HUES6 (cell line): ENCODE measurements around the gene SAMHD1.
"Not testable (repeated sequence)": the region's sequence is repeated elsewhere in the genome, so short reads cannot be mapped to it uniquely, and the experiment has no call there.

Source experiments
- H3K27ac ChIP-seq: 2 replicates; pipeline ENCODE4 v1.7.0; 2013; ENCODE audit warnings: low read depth, mild to moderate bottlenecking, low read length, inconsistent platforms
- H3K27me3 ChIP-seq: 2 replicates; pipeline ENCODE4 v1.6.1; 2013; ENCODE audit warnings: low read length; ENCODE audit not compliant: control insufficient read depth, insufficient read depth
- H3K36me3 ChIP-seq: 2 replicates; pipeline ENCODE4 v1.6.1; 2013; ENCODE audit warnings: low read length; ENCODE audit not compliant: control insufficient read depth, insufficient read depth
- H3K4me1 ChIP-seq: 2 replicates; pipeline ENCODE4 v1.6.1; 2013; ENCODE audit warnings: low read length; ENCODE audit not compliant: control insufficient read depth, insufficient read depth
- H3K4me3 ChIP-seq: 2 replicates; pipeline ENCODE4 v1.5.1; 2013; ENCODE audit warnings: low read depth, low read length
- H3K9ac ChIP-seq: one replicate; pipeline ENCODE4 v1.6.1; 2013; ENCODE audit warnings: mild to moderate bottlenecking, low read length
- H3K9me3 ChIP-seq: 2 replicates; pipeline ENCODE4 v1.6.1; 2013; ENCODE audit warnings: low read depth, low read length; ENCODE audit not compliant: control insufficient read depth, insufficient read depth

Gene SAMHD1

DNA sequence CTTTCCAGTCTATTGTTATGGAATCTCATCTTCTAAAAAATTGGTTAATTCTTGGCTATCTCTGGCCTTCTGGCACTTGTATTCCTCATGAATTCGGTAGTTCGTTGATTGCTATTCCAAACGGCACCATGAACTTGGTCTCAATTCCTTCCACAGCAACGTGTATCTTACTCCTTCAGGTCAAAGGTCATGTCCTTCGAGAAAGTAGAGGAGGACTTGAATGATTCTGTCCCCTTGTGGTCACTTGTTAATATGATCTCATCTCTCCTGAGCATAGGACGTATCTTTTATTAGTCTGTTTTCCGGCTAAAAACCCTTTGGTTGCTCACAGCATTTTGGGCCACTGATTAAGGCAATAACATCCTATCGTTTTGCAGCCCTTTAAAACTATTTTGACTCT is 66.2 kb downstream of the SAMHD1 start:
- H3K4me1 ChIP-seq, result peaks cover 15% of the 10 kb centered on the region
- no peak overlapping the region for H3K4me3 ChIP-seq

DNA sequence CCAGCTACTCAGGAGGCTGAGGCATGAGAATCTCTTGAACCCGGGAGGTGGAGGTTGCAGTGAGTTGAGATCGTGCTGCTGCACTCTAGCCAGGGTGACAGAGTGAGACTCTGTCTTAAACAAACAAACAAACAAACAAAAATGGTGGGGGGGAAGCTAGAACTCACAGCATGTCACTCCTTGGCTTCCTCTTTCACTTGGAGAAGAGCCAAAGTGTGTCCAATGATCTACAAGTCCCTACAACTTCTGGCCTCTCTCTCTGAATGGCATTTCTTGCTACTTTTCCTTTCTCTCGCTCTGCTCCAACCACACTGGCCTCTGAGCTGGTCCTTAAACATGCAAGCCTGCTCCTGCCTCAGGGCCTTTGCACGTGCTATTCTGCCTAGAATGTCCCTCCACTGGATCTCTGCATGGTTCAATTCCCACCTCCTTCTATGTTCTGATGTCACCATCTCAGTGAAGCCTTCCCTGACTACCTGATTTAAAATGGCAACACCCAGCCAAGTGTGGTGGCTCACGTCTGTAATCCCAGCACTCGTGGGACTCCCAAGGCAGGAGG is 67.5 kb downstream of the SAMHD1 start:
- Histone ChIP-seq H3K9ac (no peak overlapping the region), H3K4me1 (peaks cover 15% of the 10 kb centered on the region), H3K9me3 (no peaks in the 10 kb centered on the region), H3K27ac (no peak overlapping the region), H3K4me3 (no peak overlapping the region), H3K36me3 (no peaks in the 10 kb centered on the region; the same call in 1 of the 2 replicates), H3K27me3 (no peaks in the 10 kb centered on the region)

More for the DNA sequence above, 66.2 kb downstream of the SAMHD1 start:
- Histone ChIP-seq H3K9me3 (no peaks in the 10 kb centered on the region), H3K9ac (no peak overlapping the region), H3K27ac (no peak overlapping the region), H3K36me3 (peaks cover 4% of the 10 kb centered on the region; the same call in 1 of the 2 replicates), H3K27me3 (no peaks in the 10 kb centered on the region)

DNA sequence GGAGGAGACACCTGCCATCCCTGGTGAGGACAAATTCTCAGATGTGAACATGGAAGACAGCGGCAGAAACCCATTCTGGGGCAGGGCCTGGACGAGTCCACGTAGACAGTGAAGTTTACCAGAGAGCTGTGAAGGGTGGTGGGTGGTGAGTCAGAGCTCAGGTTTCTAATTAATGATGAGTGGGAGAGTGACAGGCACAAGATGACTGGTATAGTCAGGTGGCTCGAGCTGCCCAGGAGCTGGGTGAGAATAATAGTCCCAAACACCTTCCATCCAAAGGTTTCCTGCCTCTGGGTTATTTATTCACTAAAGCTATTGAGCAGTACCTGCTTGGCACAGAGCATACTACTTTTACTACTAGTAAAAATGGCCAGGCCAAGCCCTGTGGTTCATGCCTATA is 69.6 kb downstream of the SAMHD1 start:
- Histone ChIP-seq H3K27ac (no peak overlapping the region), H3K27me3 (no peaks in the 10 kb centered on the region), H3K4me1 (peaks cover 4% of the 10 kb centered on the region), H3K4me3 (no peak overlapping the region), H3K9me3 (no peaks in the 10 kb centered on the region), H3K9ac (no peak overlapping the region), H3K36me3 (no peaks in the 10 kb centered on the region)

DNA sequence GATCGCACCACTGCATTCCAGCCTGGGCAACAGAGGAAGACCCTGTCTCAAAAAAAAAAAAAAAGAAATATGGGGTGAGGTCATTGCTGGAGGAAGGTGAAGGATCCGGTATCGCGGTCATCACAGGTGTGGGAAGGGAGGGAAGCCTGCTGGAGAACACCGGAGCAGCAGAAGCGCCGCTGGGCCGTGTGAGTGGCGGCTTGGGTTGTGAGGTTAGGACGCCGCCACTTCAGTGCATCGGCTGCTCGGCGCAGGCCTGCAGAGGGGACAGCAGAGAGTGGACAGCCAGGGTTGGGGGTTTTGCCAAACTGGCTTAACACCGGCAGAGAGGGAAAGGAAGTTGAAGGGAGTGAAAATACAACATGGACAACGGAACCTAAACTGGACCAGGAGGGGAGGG is 70.2 kb downstream of the SAMHD1 start:
- H3K27ac ChIP-seq, result no peak overlapping the region
- H3K4me3 ChIP-seq, result no peak overlapping the region
- no peaks in the 10 kb centered on the region for H3K4me1 ChIP-seq
- H3K9ac ChIP-seq, result no peak overlapping the region
- H3K36me3 ChIP-seq, result no peaks in the 10 kb centered on the region
- no peaks in the 10 kb centered on the region for H3K27me3 ChIP-seq
- no peaks in the 10 kb centered on the region for H3K9me3 ChIP-seq

DNA sequence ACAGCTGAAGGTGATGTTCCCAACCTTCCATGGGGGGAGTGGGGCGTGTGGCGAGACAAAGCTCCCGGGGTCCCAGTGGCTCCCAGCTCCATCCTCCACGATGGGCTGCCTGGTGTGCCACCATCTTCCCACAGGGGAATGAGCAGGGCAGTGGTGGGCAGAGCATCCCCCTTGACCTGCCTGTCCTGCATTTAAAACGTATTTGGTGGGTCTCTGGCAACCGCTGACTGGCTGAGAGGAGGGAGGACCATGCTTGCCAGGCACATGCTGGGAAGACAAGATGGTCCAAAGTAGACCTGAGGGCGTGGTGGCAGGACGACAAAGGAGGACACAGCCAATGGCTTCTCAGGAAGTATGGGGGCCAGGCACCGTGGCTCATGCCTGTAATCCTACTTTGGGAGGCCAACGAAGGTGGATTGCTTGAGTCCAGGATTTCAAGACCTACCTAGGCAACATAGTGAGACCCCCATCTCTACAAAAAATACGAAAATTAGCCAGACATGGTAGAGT is 70.7 kb downstream of the SAMHD1 start:
- Histone ChIP-seq H3K9me3 (no peaks in the 10 kb centered on the region), H3K9ac (no peak overlapping the region), H3K4me1 (no peaks in the 10 kb centered on the region), H3K27ac (no peak overlapping the region), H3K4me3 (no peak overlapping the region), H3K27me3 (no peaks in the 10 kb centered on the region), H3K36me3 (no peaks in the 10 kb centered on the region)

DNA sequence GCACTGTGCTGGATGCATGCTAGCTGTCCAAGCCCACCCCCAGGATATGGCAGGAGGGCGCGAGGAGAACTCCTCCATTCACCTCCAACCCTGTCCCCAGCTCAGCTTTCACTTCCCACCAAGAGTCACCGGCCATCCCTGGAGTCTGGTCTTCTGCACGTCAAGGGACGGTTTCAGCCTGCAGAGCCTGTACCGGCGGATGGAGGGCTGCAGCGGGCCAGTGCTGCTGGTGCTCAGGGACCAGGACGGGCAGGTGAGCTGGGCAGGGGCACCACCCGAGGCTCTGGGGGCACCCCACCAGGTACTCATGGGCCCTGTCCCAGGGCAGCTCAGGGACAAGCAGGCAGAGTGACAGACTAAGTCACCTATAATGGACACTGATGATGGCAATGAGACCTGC is 72.6 kb downstream of the SAMHD1 start:
- H3K27me3 ChIP-seq, result no peaks in the 10 kb centered on the region
- H3K4me1 ChIP-seq, result no peaks in the 10 kb centered on the region
- no peaks in the 10 kb centered on the region for H3K9me3 ChIP-seq
- H3K4me3 ChIP-seq, result no peak overlapping the region
- H3K9ac ChIP-seq, result no peak overlapping the region
- H3K36me3 ChIP-seq, result no peaks in the 10 kb centered on the region
- H3K27ac ChIP-seq, result no peak overlapping the region

DNA sequence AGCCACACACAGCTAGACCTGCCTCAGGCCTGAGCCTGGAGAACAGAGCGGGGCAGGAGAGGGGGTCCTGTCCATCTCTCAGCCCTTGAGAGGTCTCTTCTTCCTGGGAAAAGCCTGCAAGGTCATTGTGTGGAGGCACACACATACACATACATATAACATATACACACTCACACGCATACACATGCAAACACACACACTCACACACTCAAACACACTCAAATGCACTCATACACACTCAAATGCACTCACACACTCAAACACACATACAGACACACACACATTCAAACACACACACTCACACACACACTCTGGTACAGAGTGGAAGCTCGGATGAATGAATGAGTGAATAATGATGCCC is 75.1 kb downstream of the SAMHD1 start:
- Histone ChIP-seq H3K36me3 (no peaks in the 10 kb centered on the region), H3K9me3 (no peaks in the 10 kb centered on the region), H3K4me1 (peaks cover 3% of the 10 kb centered on the region; the same call in 1 of the 2 replicates), H3K9ac (no peak overlapping the region), H3K27me3 (no peaks in the 10 kb centered on the region), H3K4me3 (no peak overlapping the region), H3K27ac (no peak overlapping the region)

DNA sequence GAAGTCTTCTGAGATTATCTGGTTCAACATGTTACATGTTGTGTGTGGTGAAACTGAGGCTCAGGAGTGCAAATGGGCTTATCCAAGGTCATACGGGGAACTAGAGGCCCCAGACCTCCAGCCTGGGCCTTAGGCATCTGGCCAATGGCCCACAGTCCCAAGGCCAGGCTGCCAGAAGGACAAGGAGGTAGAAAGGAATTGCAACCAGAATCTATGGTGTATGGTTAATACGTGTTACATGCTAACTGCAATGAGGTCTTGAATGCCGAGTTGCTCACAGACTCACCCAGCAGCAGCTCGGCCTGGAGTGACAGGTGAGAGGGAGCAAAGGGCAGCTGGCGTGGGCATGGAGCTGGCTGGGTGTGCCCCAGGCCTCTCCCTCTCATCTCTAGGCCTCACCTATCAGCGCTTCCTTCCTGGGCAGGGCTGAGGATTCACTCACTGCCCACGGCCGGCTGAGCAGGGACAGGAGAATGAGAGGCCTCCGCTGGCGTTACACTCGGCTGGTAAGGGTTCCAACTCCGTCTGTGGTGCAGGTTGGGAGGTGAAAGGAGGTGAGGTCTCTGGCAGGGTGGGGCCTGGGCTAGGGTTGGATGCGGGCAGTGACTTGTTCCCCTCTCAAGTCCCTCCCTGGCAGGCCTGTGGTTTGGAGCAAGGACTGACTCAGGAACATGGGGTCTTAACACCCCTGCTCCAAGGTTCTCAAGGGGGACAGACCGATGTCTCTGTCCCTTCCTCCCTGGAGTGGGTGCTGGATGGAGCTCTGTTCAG is 75.6 kb downstream of the SAMHD1 start, which contains the start of gene TLDC2:
TSS of gene TLDC2 (plus strand) at position 437 of the 771 bp plus-strand sequence. CDS start at position 474, 37 bp downstream.
- H3K36me3 ChIP-seq, result no peaks in the 10 kb centered on the region

DNA sequence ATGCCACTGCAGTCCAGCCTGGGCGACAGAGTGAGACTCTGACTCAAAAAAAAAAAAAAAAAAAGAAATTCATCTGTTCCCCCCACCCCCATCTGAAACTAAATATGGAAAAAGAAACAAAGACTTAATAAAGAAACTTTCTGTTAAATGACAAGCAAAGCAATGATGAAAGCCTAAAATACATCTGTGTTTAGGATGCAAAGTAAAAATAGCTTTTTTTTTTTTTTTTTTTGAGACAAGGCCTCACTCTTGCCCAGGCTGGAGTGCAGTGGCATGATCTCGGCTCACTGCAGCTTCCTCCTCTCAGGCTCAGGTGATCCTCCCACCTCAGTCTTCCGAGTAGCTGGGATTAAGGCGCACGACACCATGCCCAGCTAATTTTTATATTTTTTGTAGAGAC is 76.4 kb downstream of the SAMHD1 start:
- H3K27ac ChIP-seq, H3K9me3 ChIP-seq, H3K36me3 ChIP-seq, H3K4me3 ChIP-seq, H3K4me1 ChIP-seq, H3K9ac ChIP-seq, H3K27me3 ChIP-seq: not testable (repeated sequence)

More for the DNA sequence above, 75.6 kb downstream of the SAMHD1 start, which contains the start of gene TLDC2:
- Histone ChIP-seq H3K9ac (no peak within 1 kb of the TSS), H3K27ac (no peak within 1 kb of the TSS), H3K4me1 (peaks cover 3% of the 10 kb centered on the region; the same call in 1 of the 2 replicates), H3K9me3 (no peaks in the 10 kb centered on the region), H3K4me3 (no peak within 1 kb of the TSS), H3K27me3 (no peaks in the 10 kb centered on the region)

DNA sequence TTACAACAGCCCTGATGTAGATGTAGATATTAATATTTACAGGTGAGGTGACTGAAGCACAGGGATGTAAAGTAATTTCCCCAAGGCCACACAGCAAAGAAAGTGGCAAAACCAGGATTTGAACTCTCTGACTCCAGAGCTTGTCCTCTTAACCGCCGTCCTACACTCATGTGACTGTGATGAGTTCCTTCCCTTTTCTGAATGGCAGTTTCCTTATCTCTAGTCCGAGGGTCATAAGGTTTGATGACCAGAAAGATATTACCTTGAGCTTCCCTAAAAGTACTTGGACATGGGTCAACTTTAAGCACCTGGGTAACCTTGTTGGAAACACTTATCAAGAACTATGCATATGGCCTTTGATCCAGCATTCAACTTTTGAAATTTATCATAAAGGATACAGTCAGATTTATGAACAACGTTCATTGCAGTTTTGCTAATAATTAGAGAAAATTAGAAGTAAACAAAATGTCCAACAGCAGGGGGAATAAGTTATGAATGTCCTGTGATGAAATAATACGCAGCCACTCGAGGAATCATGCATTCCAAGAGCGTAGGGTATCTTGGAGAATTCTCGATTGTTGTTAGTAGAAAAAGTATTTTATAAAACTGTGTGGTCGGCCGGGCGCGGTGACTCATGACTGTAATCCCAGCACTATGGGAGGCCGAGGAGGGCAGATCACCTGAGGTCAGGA is 77.9 kb downstream of the SAMHD1 start:
- no peaks in the 10 kb centered on the region for H3K36me3 ChIP-seq
- peaks cover 3% of the 10 kb centered on the region; the same call in 1 of the 2 replicates for H3K4me1 ChIP-seq
- H3K27ac ChIP-seq, result no peak overlapping the region

DNA sequence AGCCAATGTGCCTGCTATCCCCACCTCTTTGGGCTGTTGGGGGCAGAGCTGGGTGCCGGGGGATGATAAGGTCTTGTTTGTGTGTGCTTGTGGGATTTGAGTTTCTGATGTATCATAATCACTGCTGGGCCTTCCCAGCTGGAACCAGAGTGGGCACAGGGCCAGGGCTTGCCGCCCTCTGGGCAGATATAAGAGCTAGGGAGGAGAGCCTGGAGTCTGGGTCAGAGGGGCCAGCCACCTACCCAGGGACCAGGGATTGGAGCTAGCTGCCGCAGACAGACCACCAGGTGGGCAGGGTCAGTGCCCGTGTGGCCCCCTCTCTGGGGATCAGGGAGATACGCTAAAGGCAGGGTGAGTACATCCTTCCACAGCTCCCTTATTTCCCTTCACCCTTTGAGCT is 78.7 kb downstream of the SAMHD1 start:
- H3K27me3 ChIP-seq, result no peaks in the 10 kb centered on the region
- H3K4me3 ChIP-seq, result no peak overlapping the region
- H3K27ac ChIP-seq, result no peak overlapping the region
- H3K9me3 ChIP-seq, result no peaks in the 10 kb centered on the region
- H3K36me3 ChIP-seq, result no peaks in the 10 kb centered on the region
- no peak overlapping the region for H3K9ac ChIP-seq
- peaks cover 3% of the 10 kb centered on the region; the same call in 1 of the 2 replicates for H3K4me1 ChIP-seq

More for the DNA sequence above, 77.9 kb downstream of the SAMHD1 start:
- H3K9me3 ChIP-seq, result no peaks in the 10 kb centered on the region
- no peaks in the 10 kb centered on the region for H3K27me3 ChIP-seq
- no peak overlapping the region for H3K9ac ChIP-seq
- no peak overlapping the region for H3K4me3 ChIP-seq
